CD4-positive, alpha-beta T cell treated with Interleukin-15 for 1 hour (primary cell): Measurements from ENCODE around the gene PCSK4.

Experiments used
- DNase-seq: peaks from one replicate; pipeline ENCODE4 v3.0.0-alpha.2; 2020

PCSK4 gene

DNA sequence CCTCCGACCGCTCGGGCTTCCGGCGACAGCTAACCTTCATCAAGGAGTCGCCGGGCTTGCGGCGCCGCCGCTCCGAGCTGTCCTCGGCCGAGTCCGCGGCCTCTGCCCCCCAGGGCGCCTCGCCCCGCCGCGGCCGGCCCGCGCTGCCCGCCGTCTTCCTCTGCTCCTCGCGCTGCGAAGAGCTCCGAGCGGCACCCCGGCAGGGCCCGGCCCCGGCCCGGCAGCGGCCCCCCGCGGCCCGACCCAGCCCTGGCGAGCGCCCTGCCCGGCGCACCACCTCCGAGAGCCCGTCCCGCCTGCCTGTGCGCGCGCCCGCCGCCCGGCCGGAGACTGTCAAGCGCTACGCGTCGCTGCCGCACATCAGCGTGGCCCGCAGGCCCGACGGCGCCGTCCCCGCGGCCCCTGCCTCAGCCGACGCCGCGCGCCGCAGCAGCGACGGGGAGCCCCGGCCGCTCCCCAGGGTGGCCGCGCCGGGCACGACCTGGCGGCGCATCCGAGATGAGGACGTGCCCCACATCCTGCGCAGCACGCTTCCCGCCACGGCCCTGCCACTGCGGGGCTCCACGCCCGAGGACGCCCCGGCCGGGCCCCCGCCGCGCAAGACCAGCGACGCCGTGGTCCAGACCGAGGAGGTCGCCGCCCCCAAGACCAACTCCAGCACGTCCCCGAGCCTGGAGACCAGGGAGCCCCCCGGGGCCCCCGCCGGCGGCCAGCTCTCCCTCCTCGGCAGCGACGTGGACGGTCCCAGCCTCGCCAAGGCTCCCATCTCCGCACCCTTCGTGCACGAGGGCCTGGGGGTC is 20.7 kb downstream of the PCSK4 start:
- DNase-seq: no peak

GRCh38 chr19:1468821-1469254 is 21.3 kb downstream of the PCSK4 start:
- no peak for DNase-seq

DNA sequence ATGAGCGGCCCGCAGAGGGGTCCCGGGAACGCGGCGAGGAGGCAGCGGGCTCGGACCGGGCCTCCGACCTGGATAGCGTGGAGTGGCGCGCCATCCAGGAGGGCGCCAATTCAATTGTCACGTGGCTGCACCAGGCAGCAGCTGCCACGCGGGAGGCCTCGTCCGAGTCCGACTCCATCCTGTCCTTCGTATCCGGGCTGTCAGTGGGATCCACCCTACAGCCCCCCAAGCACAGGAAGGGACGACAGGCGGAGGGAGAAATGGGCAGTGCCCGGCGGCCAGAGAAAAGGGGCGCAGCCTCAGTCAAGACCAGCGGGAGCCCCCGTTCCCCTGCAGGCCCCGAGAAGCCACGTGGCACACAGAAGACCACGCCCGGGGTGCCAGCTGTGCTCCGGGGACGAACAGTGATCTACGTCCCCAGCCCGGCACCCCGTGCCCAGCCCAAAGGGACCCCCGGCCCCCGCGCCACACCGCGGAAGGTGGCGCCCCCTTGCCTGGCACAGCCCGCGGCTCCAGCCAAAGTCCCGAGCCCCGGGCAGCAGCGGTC is 21.8 kb downstream of the PCSK4 start:
- no peak for DNase-seq

DNA sequence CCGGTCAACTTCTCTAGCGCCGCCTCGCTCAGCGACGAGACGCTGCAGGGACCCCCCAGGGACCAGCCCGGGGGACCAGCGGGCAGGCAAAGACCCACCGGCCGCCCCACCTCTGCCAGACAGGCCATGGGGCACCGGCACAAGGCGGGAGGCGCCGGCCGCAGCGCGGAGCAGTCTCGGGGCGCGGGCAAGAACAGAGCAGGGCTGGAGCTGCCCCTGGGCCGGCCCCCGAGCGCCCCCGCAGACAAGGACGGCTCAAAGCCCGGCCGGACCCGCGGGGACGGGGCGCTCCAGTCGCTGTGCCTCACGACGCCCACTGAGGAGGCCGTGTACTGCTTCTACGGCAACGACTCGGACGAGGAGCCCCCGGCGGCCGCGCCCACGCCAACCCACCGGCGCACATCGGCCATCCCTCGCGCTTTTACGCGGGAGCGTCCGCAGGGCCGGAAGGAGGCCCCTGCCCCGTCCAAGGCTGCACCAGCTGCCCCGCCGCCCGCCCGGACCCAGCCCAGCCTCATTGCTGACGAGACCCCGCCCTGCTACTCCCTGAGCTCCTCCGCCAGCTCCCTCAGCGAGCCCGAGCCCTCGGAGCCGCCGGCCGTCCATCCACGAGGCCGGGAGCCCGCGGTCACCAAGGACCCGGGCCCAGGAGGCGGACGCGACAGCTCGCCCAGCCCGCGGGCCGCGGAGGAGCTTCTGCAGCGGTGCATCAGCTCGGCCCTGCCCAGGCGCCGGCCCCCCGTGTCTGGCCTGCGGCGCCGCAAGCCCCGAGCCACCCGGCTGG is 22.5 kb downstream of the PCSK4 start:
- DNase-seq: no peak

DNA sequence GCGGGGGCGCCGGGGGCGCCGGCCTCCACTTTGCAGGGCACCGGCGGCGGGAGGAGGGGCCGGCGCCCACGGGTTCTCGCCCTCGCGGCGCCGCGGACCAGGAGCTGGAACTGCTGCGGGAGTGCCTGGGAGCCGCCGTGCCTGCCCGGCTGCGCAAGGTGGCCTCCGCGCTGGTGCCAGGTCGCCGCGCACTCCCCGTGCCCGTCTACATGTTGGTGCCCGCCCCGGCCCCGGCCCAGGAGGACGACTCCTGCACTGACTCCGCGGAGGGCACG is 23.0 kb downstream of the PCSK4 start:
- no peak for DNase-seq

- no peak for DNase-seq
Measured at GRCh38 chr19:1466461-1467214, 23.5 kb downstream of the PCSK4 start.

DNA sequence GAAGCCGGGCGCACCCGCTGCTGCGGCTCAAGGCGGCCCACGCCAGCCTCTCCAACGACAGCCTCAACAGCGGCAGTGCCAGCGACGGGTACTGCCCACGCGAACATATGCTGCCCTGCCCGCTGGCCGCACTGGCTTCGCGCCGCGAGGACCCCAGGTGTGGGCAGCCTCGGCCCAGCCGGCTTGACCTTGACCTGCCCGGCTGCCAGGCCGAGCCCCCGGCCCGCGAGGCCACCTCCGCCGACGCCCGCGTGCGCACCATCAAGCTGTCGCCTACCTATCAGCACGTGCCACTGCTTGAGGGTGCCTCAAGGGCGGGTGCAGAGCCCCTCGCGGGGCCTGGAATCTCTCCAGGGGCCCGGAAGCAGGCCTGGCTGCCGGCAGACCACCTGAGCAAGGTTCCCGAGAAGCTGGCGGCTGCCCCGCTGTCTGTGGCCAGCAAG is 24.1 kb downstream of the PCSK4 start:
- DNase-seq: no peak

DNA sequence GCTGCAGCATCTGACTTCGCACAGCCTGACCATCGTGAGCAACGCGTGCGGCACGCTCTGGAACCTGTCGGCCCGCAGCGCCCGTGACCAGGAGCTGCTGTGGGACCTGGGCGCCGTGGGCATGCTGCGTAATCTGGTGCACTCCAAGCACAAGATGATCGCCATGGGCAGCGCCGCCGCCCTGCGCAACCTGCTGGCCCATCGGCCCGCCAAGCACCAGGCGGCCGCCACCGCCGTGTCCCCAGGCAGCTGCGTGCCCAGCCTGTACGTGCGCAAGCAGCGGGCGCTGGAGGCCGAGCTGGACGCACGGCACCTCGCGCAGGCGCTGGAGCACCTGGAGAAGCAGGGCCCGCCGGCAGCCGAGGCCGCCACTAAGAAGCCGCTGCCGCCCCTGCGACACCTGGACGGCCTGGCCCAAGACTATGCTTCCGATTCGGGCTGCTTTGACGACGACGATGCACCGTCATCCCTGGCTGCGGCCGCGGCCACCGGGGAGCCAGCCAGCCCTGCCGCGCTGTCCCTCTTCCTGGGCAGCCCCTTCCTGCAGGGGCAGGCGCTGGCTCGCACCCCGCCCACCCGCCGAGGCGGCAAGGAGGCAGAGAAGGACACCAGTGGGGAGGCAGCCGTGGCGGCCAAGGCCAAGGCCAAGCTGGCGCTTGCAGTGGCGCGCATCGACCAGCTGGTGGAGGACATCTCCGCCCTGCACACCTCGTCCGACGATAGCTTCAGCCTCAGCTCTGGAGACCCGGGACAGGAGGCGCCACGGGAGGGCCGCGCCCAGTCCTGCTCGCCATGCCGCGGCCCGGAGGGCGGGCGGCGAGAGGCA is 24.7 kb downstream of the PCSK4 start:
- DNase-seq: no peak

DNA sequence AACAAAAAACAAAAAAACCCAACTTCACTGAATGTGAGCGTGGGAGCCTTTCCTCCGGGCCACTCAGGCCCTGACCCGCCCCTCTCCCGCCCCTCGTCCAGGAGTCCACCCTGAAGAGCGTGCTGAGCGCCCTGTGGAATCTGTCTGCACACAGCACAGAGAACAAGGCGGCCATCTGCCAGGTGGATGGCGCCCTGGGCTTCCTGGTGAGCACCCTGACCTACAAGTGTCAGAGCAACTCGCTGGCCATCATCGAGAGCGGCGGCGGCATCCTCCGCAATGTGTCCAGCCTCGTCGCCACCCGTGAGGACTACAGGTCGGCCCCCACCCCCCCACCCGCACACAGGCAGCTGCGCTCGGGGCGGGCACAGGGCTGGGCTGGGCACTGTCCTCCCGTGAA is 28.3 kb downstream of the PCSK4 start:
- DNase-seq: no peak

- DNase-seq: no peak
Measured at GRCh38 chr19:1460033-1460995, 29.8 kb downstream of the PCSK4 start.

- peak; percentile 43 for DNase-seq
Measured at GRCh38 chr19:1459479-1459878, 30.7 kb downstream of the PCSK4 start.

GRCh38 chr19:1457892-1458291 is 32.3 kb downstream of the PCSK4 start:
- no peak for DNase-seq

GRCh38 chr19:1457031-1457739 is 33.0 kb downstream of the PCSK4 start:
- DNase-seq: no peak

- no peak for DNase-seq
Measured at GRCh38 chr19:1456121-1456900, 33.8 kb downstream of the PCSK4 start.

- peak; percentile 68 for DNase-seq
Measured at GRCh38 chr19:1455336-1456120, 34.6 kb downstream of the PCSK4 start.

DNA sequence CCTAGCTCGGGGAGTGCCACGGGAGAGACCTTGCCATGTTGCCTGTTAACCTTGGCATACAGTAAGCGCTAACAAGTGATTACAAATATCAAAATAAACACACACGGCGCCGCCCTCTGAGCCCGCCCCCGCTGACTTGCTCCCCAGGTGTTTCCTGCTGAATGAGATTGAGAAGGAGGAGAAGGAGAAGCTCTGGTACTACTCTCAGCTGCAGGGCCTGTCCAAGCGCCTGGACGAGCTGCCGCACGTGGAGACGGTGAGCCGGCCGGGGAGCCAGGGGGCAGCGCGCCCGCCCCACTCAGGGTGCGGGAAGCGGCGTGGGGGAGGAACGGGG is 35.2 kb downstream of the PCSK4 start:
- no peak for DNase-seq

GRCh38 chr19:1453525-1454364 is 36.4 kb downstream of the PCSK4 start:
- no peak for DNase-seq
